Measurements from ENCODE around the gene PAX8. TPM values are rescaled to one million over a fixed set of nuclear protein-coding genes. Genes with fewer than 3 reads are reported as not detected.

The PAX8 gene
- total and polyA plus RNA-seq, 4 donors, result 0.28 to 5.9 (median 2.3) TPM

GRCh38 chr2:113183264-113183663 is 95.5 kb downstream of the PAX8 start:
- DNase-seq (no peak), ATAC-seq (ENCODE audit: insufficient read depth, low FRiP score) (no peak)
- Histone ChIP-seq H3K4me3 (no peak overlapping the region), H3K4me1 (ENCODE audit: control insufficient read depth in 5 of 5, insufficient read depth in 5 of 5, low read length in 5 of 5) (peaks cover 0 to 19% (median 8%) of the 10 kb centered on the region in 5 donors), H3K27ac (ENCODE audit: low read depth in 1 of 2, low read length in 1 of 2) (no peak overlapping the region), H3K9me3 (ENCODE audit: control insufficient read depth in 4 of 4, insufficient read depth in 3 of 4, low read length in 3 of 4) (no peaks in the 10 kb centered on the region), H3K27me3 (ENCODE audit: control insufficient read depth in 3 of 3, insufficient read depth in 3 of 3, low read length in 2 of 3) (no peaks in the 10 kb centered on the region), H3K36me3 (ENCODE audit: control insufficient read depth in 4 of 4, insufficient read depth in 4 of 4, low read length in 4 of 4) (peaks cover 0 to 2% (median 0%) of the 10 kb centered on the region in 4 donors), H3K9ac (ENCODE audit: insufficient read depth in 1 of 2, low read length in 2 of 2) (no peak overlapping the region)
- no peak for TF ChIP-seq CTCF (IDR thresholded peaks at IDR 0.05; ENCODE audit: control extremely low read depth, extremely low read depth)
- WGBS, 2 donors, result 95 to 97% methylated on average over 8 of the region's 8 CpGs

GRCh38 chr2:113182471-113183260 is 96.1 kb downstream of the PAX8 start:
- DNase-seq, result no peak
- TF ChIP-seq CTCF (IDR thresholded peaks at IDR 0.05; ENCODE audit: control extremely low read depth, extremely low read depth), result no peak
- H3K4me3 ChIP-seq, result no peak overlapping the region
- H3K9me3 ChIP-seq (ENCODE audit: control insufficient read depth in 4 of 4, insufficient read depth in 3 of 4, low read length in 3 of 4), result no peaks in the 10 kb centered on the region
- H3K27me3 ChIP-seq (ENCODE audit: control insufficient read depth in 3 of 3, insufficient read depth in 3 of 3, low read length in 2 of 3), result no peaks in the 10 kb centered on the region
- WGBS, 2 donors, result 96 to 97% methylated on average over 15 of the region's 15 CpGs
- no peak overlapping the region for H3K27ac ChIP-seq (ENCODE audit: low read depth in 1 of 2, low read length in 1 of 2)
- ATAC-seq (ENCODE audit: insufficient read depth, low FRiP score), result no peak
- peaks cover 0 to 19% (median 8%) of the 10 kb centered on the region in 5 donors for H3K4me1 ChIP-seq (ENCODE audit: control insufficient read depth in 5 of 5, insufficient read depth in 5 of 5, low read length in 5 of 5)
- H3K9ac ChIP-seq (ENCODE audit: insufficient read depth in 1 of 2, low read length in 2 of 2), result no peak overlapping the region
- H3K36me3 ChIP-seq (ENCODE audit: control insufficient read depth in 4 of 4, insufficient read depth in 4 of 4, low read length in 4 of 4), result peaks cover 0 to 2% (median 0%) of the 10 kb centered on the region in 4 donors

GRCh38 chr2:113181258-113182051 is 97.3 kb downstream of the PAX8 start:
- Histone ChIP-seq H3K27ac (ENCODE audit: low read depth in 1 of 2, low read length in 1 of 2) (peak overlapping the region in 1 of 2 donors; percentile 35), H3K4me1 (ENCODE audit: control insufficient read depth in 5 of 5, insufficient read depth in 5 of 5, low read length in 5 of 5) (peaks cover 0 to 19% (median 8%) of the 10 kb centered on the region in 5 donors)
- peak; percentile 53 for ATAC-seq (ENCODE audit: insufficient read depth, low FRiP score)

More at GRCh38 chr2:113181258-113182051, 97.3 kb downstream of the PAX8 start:
- no peaks in the 10 kb centered on the region for H3K27me3 ChIP-seq (ENCODE audit: control insufficient read depth in 3 of 3, insufficient read depth in 3 of 3, low read length in 2 of 3)
- DNase-seq, result peak in 2 of 3 donors; percentile 22 to 55
- no peak overlapping the region for H3K9ac ChIP-seq (ENCODE audit: insufficient read depth in 1 of 2, low read length in 2 of 2)
- TF ChIP-seq CTCF (IDR thresholded peaks at IDR 0.05; ENCODE audit: control extremely low read depth, extremely low read depth), result no peak
- 22 to 32% methylated on average over 8 of the region's 8 CpGs for WGBS, 2 donors
- H3K36me3 ChIP-seq (ENCODE audit: control insufficient read depth in 4 of 4, insufficient read depth in 4 of 4, low read length in 4 of 4), result no peaks in the 10 kb centered on the region
- no peaks in the 10 kb centered on the region for H3K9me3 ChIP-seq (ENCODE audit: control insufficient read depth in 4 of 4, insufficient read depth in 3 of 4, low read length in 3 of 4)
- H3K4me3 ChIP-seq, result no peak overlapping the region
